ENCODE results near the gene RAD23A. TPM values are rescaled to one million over a fixed set of nuclear protein-coding genes. Genes with fewer than 3 reads are reported as not detected.

Gene RAD23A
- total and polyA plus RNA-seq, 2 of the 4 experiments (the other 2 are of a cell fraction), result 54.3 to 67.8 TPM

DNA sequence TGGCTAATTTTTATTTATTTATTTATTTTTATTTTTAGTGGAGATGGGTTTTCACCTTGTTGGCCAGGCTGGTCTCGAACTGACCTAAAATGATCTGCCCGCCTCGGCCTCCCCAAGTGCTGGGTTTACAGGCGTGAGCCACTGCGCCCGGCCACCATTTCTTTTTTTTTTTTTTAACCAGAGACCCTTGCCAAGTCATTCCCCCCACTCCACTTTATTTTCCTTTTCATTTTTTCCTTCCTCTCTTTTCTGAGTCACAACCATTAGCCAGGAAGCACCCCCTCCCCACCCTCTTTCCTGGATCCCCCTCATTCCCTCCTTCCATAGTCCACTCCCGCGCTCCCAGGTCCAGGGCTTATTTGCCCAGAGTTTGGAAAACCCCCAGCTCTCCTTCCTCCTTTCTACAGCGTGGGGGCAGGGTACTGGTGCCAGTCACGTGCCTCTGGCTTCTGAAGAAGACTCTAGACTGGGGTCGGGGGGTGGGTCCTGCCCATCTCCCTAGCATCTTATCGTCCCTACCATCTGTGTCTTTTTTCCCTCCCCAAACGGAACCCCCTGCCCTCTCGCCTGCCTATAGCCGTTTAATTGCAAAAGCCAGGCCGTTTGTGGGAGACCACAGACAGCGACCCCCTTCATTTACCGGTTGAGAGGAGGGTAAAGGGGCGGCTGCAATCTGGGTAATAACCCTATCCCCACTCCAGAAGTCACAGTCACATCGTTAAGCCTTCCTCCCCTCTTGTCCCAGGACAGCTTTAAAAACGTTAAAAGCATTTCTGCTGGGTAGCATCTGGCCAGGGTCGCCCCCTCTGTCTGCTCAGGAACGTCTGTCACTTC, 8.4 kb upstream of the RAD23A start:
- peaks cover 4 to 53% of the 10 kb centered on the region in 2 experiments; a peak in 3 of 4 replicates for H3K79me1 ChIP-seq (ENCODE audit: low read depth in 1 of 2, low read length in 2 of 2)
- peak overlapping the region; percentile 56 to 93 for H4K8ac ChIP-seq (ENCODE audit: low read depth in 2 of 2, low read length in 2 of 2)
- peak overlapping the region; percentile 58 for H3K14ac ChIP-seq (replicated peaks; ENCODE audit: low read depth, low read length)
- H3K9ac ChIP-seq (ENCODE audit: low read depth, low read length), result peak overlapping the region; percentile 69
- H3K36me3 ChIP-seq (ENCODE audit: control insufficient read depth, insufficient read depth, low read length), result peaks cover 27% of the 10 kb centered on the region
- H3K4me1 ChIP-seq (ENCODE audit: control insufficient read depth, insufficient read depth, low read length), result peaks cover 19% of the 10 kb centered on the region
- intact Hi-C loops (cut with micrococcal nuclease), result no loop called here
- peak overlapping the region; percentile 94 for H2AFZ ChIP-seq (replicated peaks; ENCODE audit: low read length, poor library complexity)
- no peak for TF ChIP-seq NFE2L2 (IDR thresholded peaks at IDR 0.05; ENCODE audit: low read depth, low read length)
- TF ChIP-seq, protein P1, sequence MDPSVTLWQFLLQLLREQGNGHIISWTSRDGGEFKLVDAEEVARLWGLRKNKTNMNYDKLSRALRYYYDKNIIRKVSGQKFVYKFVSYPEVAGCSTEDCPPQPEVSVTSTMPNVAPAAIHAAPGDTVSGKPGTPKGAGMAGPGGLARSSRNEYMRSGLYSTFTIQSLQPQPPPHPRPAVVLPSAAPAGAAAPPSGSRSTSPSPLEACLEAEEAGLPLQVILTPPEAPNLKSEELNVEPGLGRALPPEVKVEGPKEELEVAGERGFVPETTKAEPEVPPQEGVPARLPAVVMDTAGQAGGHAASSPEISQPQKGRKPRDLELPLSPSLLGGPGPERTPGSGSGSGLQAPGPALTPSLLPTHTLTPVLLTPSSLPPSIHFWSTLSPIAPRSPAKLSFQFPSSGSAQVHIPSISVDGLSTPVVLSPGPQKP (IDR thresholded peaks at IDR 0.05; ENCODE audit: borderline replicate concordance, low read depth, low read length), result no peak
- peak; percentile 67; the same call in 1 of the 2 replicates for TF ChIP-seq BHLHE40 (IDR thresholded peaks at IDR 0.05; ENCODE audit: low read depth, low read length)
- TF ChIP-seq, protein P2, sequence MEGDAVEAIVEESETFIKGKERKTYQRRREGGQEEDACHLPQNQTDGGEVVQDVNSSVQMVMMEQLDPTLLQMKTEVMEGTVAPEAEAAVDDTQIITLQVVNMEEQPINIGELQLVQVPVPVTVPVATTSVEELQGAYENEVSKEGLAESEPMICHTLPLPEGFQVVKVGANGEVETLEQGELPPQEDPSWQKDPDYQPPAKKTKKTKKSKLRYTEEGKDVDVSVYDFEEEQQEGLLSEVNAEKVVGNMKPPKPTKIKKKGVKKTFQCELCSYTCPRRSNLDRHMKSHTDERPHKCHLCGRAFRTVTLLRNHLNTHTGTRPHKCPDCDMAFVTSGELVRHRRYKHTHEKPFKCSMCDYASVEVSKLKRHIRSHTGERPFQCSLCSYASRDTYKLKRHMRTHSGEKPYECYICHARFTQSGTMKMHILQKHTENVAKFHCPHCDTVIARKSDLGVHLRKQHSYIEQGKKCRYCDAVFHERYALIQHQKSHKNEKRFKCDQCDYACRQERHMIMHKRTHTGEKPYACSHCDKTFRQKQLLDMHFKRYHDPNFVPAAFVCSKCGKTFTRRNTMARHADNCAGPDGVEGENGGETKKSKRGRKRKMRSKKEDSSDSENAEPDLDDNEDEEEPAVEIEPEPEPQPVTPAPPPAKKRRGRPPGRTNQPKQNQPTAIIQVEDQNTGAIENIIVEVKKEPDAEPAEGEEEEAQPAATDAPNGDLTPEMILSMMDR (conservative IDR thresholded peaks at IDR 0.05; ENCODE audit: low read depth, low read length), result no peak
- TF ChIP-seq, protein P3, sequence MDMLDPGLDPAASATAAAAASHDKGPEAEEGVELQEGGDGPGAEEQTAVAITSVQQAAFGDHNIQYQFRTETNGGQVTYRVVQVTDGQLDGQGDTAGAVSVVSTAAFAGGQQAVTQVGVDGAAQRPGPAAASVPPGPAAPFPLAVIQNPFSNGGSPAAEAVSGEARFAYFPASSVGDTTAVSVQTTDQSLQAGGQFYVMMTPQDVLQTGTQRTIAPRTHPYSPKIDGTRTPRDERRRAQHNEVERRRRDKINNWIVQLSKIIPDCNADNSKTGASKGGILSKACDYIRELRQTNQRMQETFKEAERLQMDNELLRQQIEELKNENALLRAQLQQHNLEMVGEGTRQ (IDR thresholded peaks at IDR 0.05; ENCODE audit: low read depth, low read length), result peak; percentile 46; the same call in 1 of the 2 replicates
- no peak for TF ChIP-seq MXI1 (IDR thresholded peaks at IDR 0.05; ENCODE audit: borderline replicate concordance, low read depth, low read length)
- DNase-seq (no peak), ATAC-seq (ENCODE audit: low read depth) (no peak)
- ChIA-PET POLR2A (ENCODE audit: unreplicated experiment) (no interaction called here), CTCF (no interaction called here)
- BruUV-seq (replicated peaks), result no TSS peak
- H3K4ac ChIP-seq (ENCODE audit: low read depth, low read length), result peak overlapping the region; percentile 54
- H3K27ac ChIP-seq (ENCODE audit: insufficient read depth, low read length), result peak overlapping the region; percentile 66
- H4K91ac ChIP-seq (ENCODE audit: insufficient read depth, low read depth, low read length), result peak overlapping the region; percentile 74
- H3K23ac ChIP-seq (ENCODE audit: low read depth, low read length), result peak overlapping the region; percentile 19; the same call in 1 of the 2 replicates
- peak overlapping the region; percentile 43 for H2BK5ac ChIP-seq (ENCODE audit: low read depth, low read length, poor library complexity, severe bottlenecking)
- peak overlapping the region; percentile 54 for H3K4me3 ChIP-seq (ENCODE audit: insufficient read depth, low read depth, low read length)
- H3K18ac ChIP-seq (ENCODE audit: low read depth, low read length), result no peak overlapping the region
- dilution Hi-C loops (cut with HindIII; ENCODE audit: low sequenced_read_pairs, unreplicated experiment), result no loop called here
- WGBS, 2 experiments (ENCODE audit: extremely low coverage in 2 of 2, insufficient read length in 1 of 2), result 76% methylated on average over 7 of the region's 23 CpGs; no CpG with 5 or more reads in 1 of the 2 experiments
- H4K20me1 ChIP-seq (ENCODE audit: insufficient read depth, low read length), result peaks cover 47% of the 10 kb centered on the region
- H3K4me2 ChIP-seq (ENCODE audit: low read depth, low read length), result peak overlapping the region; percentile 85
- peak overlapping the region; percentile 71 for H3K56ac ChIP-seq (ENCODE audit: extremely low read depth, insufficient read depth, low read length)
- H4K5ac ChIP-seq (ENCODE audit: low read depth, low read length), result peak overlapping the region; percentile 10; the same call in 1 of the 2 replicates
- H3K9me3 ChIP-seq (ENCODE audit: control insufficient read depth, insufficient read depth, low read length), result no peaks in the 10 kb centered on the region
- 0 out of 2 replicates have a peak overlapping the region, but pooled peaks have one; percentile 7 for H2BK120ac ChIP-seq (ENCODE audit: low read depth, low read length)
- no peaks in the 10 kb centered on the region for H3K27me3 ChIP-seq (ENCODE audit: control insufficient read depth, insufficient read depth, low read length)
- peak overlapping the region; percentile 100 for H2AK9ac ChIP-seq (replicated peaks; ENCODE audit: low read depth, low read length, poor library complexity)
- H2BK20ac ChIP-seq (ENCODE audit: low read depth, low read length), result no peak overlapping the region
- peak overlapping the region; percentile 33; the same call in 1 of the 3 replicates for H2BK15ac ChIP-seq (ENCODE audit: low read depth, low read length)
- in situ Hi-C loops (cut with MboI; ENCODE audit: low sequenced_read_pairs), result no loop called here
- H2AK5ac ChIP-seq (ENCODE audit: low read depth, low read length), result peak overlapping the region; percentile 84
- peaks cover 19% of the 10 kb centered on the region for H3K9me1 ChIP-seq (ENCODE audit: insufficient read depth, low read length)

Data from IMR-90 (cell line).